AG04449 (cell line): ENCODE results near the gene DUSP23.

Source experiments
- CTCF ChIA-PET: fragments of 350-600 bp; formaldehyde crosslinking; extraction: SDS; loops from one replicate; lab custom pipeline; 2021; ENCODE audit warnings: antibody characterized with exemption; lab: Yijun Ruan, JAX
- POLR2A ChIA-PET: fragments of 400-600, 350-600 bp; formaldehyde crosslinking; extraction: SDS; loops from one replicate; lab custom pipeline; 2020; ENCODE audit warnings: antibody characterized with exemption, inconsistent platforms; lab: Yijun Ruan, JAX
- DNase-seq: peaks from one replicate; pipeline ENCODE4 v3.0.0-alpha.2; 2010; ENCODE audit warnings: low read depth, low spot score
- H3K4me3 ChIP-seq: 2 replicates; pipeline ENCODE4 v1.5.1; 2011; ENCODE audit warnings: low read depth, mild to moderate bottlenecking, control low read depth, low read length
- CTCF ChIP-seq: IDR thresholded peaks from one replicate; pipeline ENCODE4 v1.5.1; 2011; ENCODE audit warnings: mild to moderate bottlenecking, moderate library complexity, low read length, control low read depth, inconsistent platforms; ENCODE audit not compliant: insufficient read depth; ENCODE audit errors: missing control alignments

DUSP23 gene

GRCh38 chr1:159826441-159827101 is 45.8 kb downstream of the DUSP23 start, which contains the start of gene SLAMF8:
Gene SLAMF8 (plus strand): TSS chr1:159826873. CDS start chr1:159826899, 26 bp downstream.
- ChIA-PET POLR2A (no interaction called here), CTCF (interaction anchor here (1.6 to 20.4 kb wide), 4 partner anchors 25 to 181 kb away, joined by 3 to 207 read pairs (median 75); partner anchors contain the start of gene FCRL6)
- no peak for DNase-seq
- TF ChIP-seq CTCF = no peak
- no peak within 1 kb of the TSS for H3K4me3 ChIP-seq

GRCh38 chr1:159827102-159827490 is 46.3 kb downstream of the DUSP23 start:
- no peak for TF ChIP-seq CTCF
- ChIA-PET POLR2A (no interaction called here), CTCF (interaction anchor here (1.6 to 20.4 kb wide), 4 partner anchors 24 to 180 kb away, joined by 3 to 207 read pairs (median 75); partner anchors contain the start of gene FCRL6)
- DNase-seq = no peak
- H3K4me3 ChIP-seq = no peak overlapping the region

- TF ChIP-seq CTCF = no peak
- no peak overlapping the region for H3K4me3 ChIP-seq
- CTCF ChIA-PET = interaction anchor here (1.3 to 20.4 kb wide), 5 partner anchors 24 to 180 kb away, joined by 3 to 207 read pairs (median 7); partner anchors contain the start of gene FCRL6
- DNase-seq = no peak
- POLR2A ChIA-PET = no interaction called here
These were observed 46.8 kb downstream of the DUSP23 start for GRCh38 chr1:159827549-159827948.

- ChIA-PET CTCF (interaction anchor here (1.3 to 20.4 kb wide), 4 partner anchors 7 to 63 kb away, joined by 4 to 207 read pairs (median 98); partner anchors contain the start of gene FCRL6), POLR2A (no interaction called here)
These were observed 47.4 kb downstream of the DUSP23 start for GRCh38 chr1:159828176-159828575.

GRCh38 chr1:159828581-159829272 is 48.0 kb downstream of the DUSP23 start:
- no peak for TF ChIP-seq CTCF
- POLR2A ChIA-PET = no interaction called here
- no peak for DNase-seq
- CTCF ChIA-PET = interaction anchor here (1.3 to 20.4 kb wide), 5 partner anchors 8 to 62 kb away, joined by 4 to 207 read pairs (median 54); partner anchors contain the start of genes DUSP23 and FCRL6
- H3K4me3 ChIP-seq = no peak overlapping the region

More at GRCh38 chr1:159828176-159828575, 47.4 kb downstream of the DUSP23 start:
- TF ChIP-seq CTCF = no peak
- no peak overlapping the region for H3K4me3 ChIP-seq
- DNase-seq = no peak

GRCh38 chr1:159829273-159829634 is 48.5 kb downstream of the DUSP23 start:
- TF ChIP-seq CTCF = peak; percentile 19
- ChIA-PET CTCF (interaction anchor here (1.5 to 20.4 kb wide), 6 partner anchors 8 to 61 kb away, joined by 5 to 207 read pairs (median 32); partner anchors contain the start of genes DUSP23 and FCRL6), POLR2A (no interaction called here)
- H3K4me3 ChIP-seq = no peak overlapping the region
- no peak for DNase-seq
